Measurements from ENCODE around the gene POLA1. TPM values are rescaled to one million over a fixed set of nuclear protein-coding genes. Genes with fewer than 3 reads are reported as not detected.
A peak's percentile ranks its signal among the peaks of the same experiment; 100 is the strongest.

The POLA1 gene
- total and polyA plus RNA-seq, 2 donors from 2014 or later, result 2.2 to 9.7 TPM

GRCh38 chrX:25001808-25002660 lies 308.3 kb downstream of the POLA1 start:
- Histone ChIP-seq H3K9me3 (ENCODE audit: control insufficient read depth in 2 of 3, insufficient read depth in 1 of 3, low read length in 3 of 3) (no peaks in the 10 kb centered on the region), H3K4me1 (ENCODE audit: control insufficient read depth in 2 of 3, insufficient read depth in 2 of 3, low read depth in 1 of 3, low read length in 3 of 3) (no peaks in the 10 kb centered on the region), H3K4me3 (ENCODE audit: low read length in 3 of 3) (no peak overlapping the region), H3K27ac (ENCODE audit: low read depth in 2 of 2, low read length in 2 of 2) (no peak overlapping the region), H3K9ac (ENCODE audit: low read length in 3 of 3) (no peak overlapping the region), H3K27me3 (ENCODE audit: control insufficient read depth, insufficient read depth, low read length) (peaks cover 33% of the 10 kb centered on the region), H3K36me3 (ENCODE audit: control insufficient read depth in 2 of 3, insufficient read depth in 3 of 3, low read length in 3 of 3) (no peaks in the 10 kb centered on the region)
- DNase-seq, result no peak
- FAIRE-seq, result no peak
- intact Hi-C loops (cut with DNase I), result no loop called here
- TF ChIP-seq CTCF (IDR thresholded peaks at IDR 0.05; ENCODE audit: borderline replicate concordance, extremely low read depth, insufficient read depth), result no peak

GRCh38 chrX:25002661-25003020 lies 308.9 kb downstream of the POLA1 start:
- DNase-seq (peak in 1 of 5 donors; percentile 36), FAIRE-seq (no peak)
- no peaks in the 10 kb centered on the region for H3K9me3 ChIP-seq (ENCODE audit: control insufficient read depth in 2 of 3, insufficient read depth in 1 of 3, low read length in 3 of 3)
- no peak for TF ChIP-seq CTCF (IDR thresholded peaks at IDR 0.05; ENCODE audit: borderline replicate concordance, extremely low read depth, insufficient read depth)
- peaks cover 35% of the 10 kb centered on the region for H3K27me3 ChIP-seq (ENCODE audit: control insufficient read depth, insufficient read depth, low read length)
- no peaks in the 10 kb centered on the region for H3K36me3 ChIP-seq (ENCODE audit: control insufficient read depth in 2 of 3, insufficient read depth in 3 of 3, low read length in 3 of 3)
- no peaks in the 10 kb centered on the region for H3K4me1 ChIP-seq (ENCODE audit: control insufficient read depth in 2 of 3, insufficient read depth in 2 of 3, low read depth in 1 of 3, low read length in 3 of 3)
- intact Hi-C loops (cut with DNase I), result no loop called here
- no peak overlapping the region for H3K27ac ChIP-seq (ENCODE audit: low read depth in 2 of 2, low read length in 2 of 2)
- H3K9ac ChIP-seq (ENCODE audit: low read length in 3 of 3), result no peak overlapping the region
- no peak overlapping the region for H3K4me3 ChIP-seq (ENCODE audit: low read length in 3 of 3)

GRCh38 chrX:25003066-25003849 lies 309.5 kb downstream of the POLA1 start:
- no peak overlapping the region for H3K27ac ChIP-seq (ENCODE audit: low read depth in 2 of 2, low read length in 2 of 2)
- FAIRE-seq (no peak), DNase-seq (peak in 1 of 5 donors; percentile 41)
- no peaks in the 10 kb centered on the region for H3K36me3 ChIP-seq (ENCODE audit: control insufficient read depth in 2 of 3, insufficient read depth in 3 of 3, low read length in 3 of 3)
- intact Hi-C loops (cut with DNase I), result no loop called here
- H3K4me3 ChIP-seq (ENCODE audit: low read length in 3 of 3), result no peak overlapping the region
- H3K9me3 ChIP-seq (ENCODE audit: control insufficient read depth in 2 of 3, insufficient read depth in 1 of 3, low read length in 3 of 3), result no peaks in the 10 kb centered on the region
- no peak overlapping the region for H3K9ac ChIP-seq (ENCODE audit: low read length in 3 of 3)
- H3K27me3 ChIP-seq (ENCODE audit: control insufficient read depth, insufficient read depth, low read length), result peaks cover 42% of the 10 kb centered on the region
- H3K4me1 ChIP-seq (ENCODE audit: control insufficient read depth in 2 of 3, insufficient read depth in 2 of 3, low read depth in 1 of 3, low read length in 3 of 3), result no peaks in the 10 kb centered on the region
- no peak for TF ChIP-seq CTCF (IDR thresholded peaks at IDR 0.05; ENCODE audit: borderline replicate concordance, extremely low read depth, insufficient read depth)

Data from kidney (tissue), 14 donors.